Activated CD8-positive, alpha-beta memory T cell treated with anti-CD3 and anti-CD28 coated beads, Interleukin-2, amount 50 U/mL, for 4 hours (primary cell): ENCODE results near the gene KRTAP4-5.
"Not testable (repeated sequence)": the region's sequence is repeated elsewhere in the genome, so short reads cannot be mapped to it uniquely, and the experiment has no call there.

Experiments
- DNase-seq: peaks from one replicate; pipeline ENCODE4 v3.0.0-alpha.2; 2020

KRTAP4-5 gene

GRCh38 chr17:41149652-41149985, at the start of gene KRTAP4-5:
Gene KRTAP4-5 (minus strand): TSS chr17:41149825. CDS start chr17:41149767, 58 bp downstream.
- no peak for DNase-seq

- no peak for DNase-seq
Observed at GRCh38 chr17:41196068-41196467, 46.4 kb upstream of the KRTAP4-5 start.

DNA sequence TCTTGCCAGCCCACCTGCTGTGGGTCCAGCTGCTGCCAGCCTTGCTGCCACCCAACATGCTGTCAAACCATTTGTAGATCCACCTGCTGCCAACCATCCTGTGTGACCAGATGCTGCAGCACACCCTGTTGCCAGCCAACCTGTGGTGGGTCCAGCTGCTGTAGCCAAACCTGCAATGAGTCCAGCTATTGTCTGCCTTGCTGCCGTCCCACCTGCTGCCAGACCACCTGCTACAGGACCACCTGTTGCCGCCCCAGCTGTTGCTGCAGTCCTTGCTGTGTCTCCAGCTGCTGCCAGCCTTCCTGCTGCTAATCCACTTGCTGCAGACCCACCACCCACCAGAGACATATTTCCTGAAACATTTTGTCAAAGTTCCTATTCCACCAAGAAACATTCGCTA, 40.7 kb upstream of the KRTAP4-5 start:
- DNase-seq, result no peak

- not testable (repeated sequence) for DNase-seq
Observed at GRCh38 chr17:41189837-41190318, 40.3 kb upstream of the KRTAP4-5 start, which contains the start of gene KRTAP9-1. Gene KRTAP9-1 (plus strand): TSS chr17:41189887. CDS start chr17:41189887, 0 bp downstream.

DNA sequence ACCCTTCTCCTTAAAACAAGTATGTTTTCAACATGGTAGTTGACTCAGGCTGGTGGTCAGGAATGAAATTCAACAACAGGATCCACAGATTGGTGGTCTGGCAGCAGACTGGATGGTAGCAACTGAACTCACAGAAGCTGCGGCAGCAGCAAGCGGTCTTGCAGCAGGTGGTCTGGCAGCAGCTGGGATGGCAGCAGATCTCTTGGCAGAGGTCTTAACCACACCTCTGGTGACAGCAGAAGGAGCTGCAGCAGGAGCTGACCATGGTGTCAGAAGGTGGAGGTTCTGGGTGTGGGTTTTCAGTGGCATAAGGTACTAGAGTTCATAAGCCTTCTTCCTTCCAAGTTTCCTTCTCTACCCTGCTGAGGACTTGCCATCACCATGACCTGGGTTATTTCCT, 37.2 kb upstream of the KRTAP4-5 start:
- no peak for DNase-seq

DNA sequence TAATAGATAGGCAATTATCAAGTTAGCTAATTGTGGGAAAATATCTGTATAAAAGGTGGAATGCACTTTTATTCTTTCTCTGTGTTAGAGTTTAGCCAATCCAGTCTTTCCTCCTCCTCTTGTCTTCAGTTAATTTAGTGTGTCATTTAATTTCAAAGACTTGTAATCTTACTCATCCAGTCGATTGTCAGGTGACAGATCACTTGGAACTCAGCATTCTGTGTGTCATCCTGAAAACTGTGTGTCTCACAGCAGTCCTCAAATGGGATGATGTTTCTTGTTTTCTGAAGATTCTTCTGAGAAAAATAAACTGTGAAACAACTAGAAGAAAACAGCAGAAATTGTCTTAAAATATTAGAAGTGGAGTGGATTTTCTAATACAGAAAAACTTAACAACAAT, 35.4 kb upstream of the KRTAP4-5 start:
- DNase-seq, result no peak

- DNase-seq, result no peak
Observed at GRCh38 chr17:41184480-41184961, 34.9 kb upstream of the KRTAP4-5 start, which contains the start of gene KRTAP4-1. Gene KRTAP4-1 (minus strand): TSS chr17:41184911. CDS start chr17:41184854, 57 bp downstream.

DNA sequence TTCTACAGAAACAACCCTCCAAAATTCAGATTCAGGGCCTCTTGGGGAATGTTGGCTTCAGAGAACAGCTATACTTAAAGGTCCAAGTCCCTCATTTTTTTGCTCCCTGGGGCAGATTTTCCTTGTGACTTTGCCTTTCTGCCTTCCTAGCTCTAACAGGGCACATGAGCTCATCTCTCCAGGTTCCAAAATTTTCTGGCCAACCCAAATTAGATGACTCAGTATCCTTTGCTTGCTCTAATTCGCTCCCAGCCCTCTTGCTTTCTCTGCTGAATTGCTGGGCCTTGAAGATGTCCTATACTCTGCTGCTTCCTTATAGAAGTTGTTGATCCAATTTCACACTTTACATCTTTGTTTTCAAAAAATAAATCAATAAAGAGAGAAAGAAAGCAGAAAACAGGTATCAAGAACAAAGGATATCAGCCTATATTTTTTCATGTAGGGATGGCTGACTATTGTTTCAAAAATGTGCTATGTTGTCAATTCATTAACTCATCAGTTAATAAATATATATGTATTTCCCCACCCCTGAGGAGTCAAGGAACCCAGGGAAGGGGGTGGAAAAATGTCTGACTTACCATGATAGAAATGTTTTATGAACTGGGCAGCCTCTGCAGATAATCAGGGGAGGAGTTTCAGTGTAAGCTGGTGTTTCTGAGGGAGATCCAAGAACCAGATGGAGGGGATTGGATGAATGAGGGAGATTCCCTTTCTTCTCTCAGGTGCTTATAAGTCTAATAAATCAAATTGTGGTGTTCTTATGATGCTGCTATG, 29.4 kb upstream of the KRTAP4-5 start:
- DNase-seq, result no peak

GRCh38 chr17:41178341-41178740, 28.7 kb upstream of the KRTAP4-5 start:
- DNase-seq, result no peak

- no peak for DNase-seq
Observed at GRCh38 chr17:41177727-41178271, 28.2 kb upstream of the KRTAP4-5 start, which contains the start of gene KRTAP4-2. Gene KRTAP4-2 (minus strand): TSS chr17:41178221. CDS start chr17:41178164, 57 bp downstream.

DNA sequence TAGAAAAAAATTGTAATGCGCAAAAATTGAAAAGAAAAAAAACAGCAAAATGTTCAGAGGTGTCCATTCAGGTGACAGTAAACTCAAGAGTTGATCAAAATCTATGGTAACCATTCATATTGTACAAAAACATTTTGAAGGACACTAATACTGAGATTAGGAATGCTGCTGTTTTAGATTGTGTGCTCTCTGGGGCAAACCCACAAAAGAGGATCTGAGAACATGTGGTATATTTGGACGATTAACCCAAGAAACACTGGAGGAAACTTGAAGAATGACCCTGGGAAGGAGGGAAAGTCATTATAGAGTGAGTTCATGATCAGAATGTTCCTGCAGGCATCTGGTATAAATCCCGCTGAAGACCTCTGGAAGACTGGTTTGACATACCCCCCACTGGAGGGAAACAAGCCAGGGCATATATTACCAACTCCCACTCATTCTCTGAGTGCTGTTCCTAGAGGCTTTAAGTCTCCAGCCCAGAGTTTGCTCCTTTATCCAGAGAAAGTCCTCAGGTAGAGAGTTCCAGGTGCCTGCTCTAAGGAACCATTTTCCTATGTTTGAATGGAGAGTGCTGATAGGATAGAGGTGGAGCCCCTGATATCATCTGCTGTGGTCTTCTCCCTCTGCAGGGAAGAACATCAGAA, 27.2 kb upstream of the KRTAP4-5 start:
- no peak for DNase-seq

DNA sequence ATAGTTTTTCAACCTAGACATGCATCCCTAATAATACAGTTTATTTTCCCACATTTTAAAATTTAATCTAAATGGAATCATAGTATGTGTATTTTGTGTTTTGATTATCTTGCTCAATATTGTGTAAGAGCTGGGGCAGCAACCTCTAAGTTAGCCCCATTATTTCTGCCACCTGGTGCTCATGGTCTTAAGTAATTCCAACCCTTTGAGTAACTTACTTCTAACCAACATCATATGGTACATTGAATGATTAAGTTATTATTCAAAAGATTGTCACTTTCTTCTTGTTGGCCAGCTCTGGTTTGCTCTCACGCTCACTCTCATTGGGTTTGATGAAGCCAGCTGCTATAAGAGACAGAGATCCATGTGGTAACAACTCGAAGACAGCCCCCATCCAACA, 22.3 kb upstream of the KRTAP4-5 start:
- no peak for DNase-seq

GRCh38 chr17:41168121-41168520, 18.5 kb upstream of the KRTAP4-5 start, which contains the start of gene KRTAP4-3:
Gene KRTAP4-3 (minus strand): TSS chr17:41168221. CDS start chr17:41168172, 49 bp downstream.
- DNase-seq, result no peak

DNA sequence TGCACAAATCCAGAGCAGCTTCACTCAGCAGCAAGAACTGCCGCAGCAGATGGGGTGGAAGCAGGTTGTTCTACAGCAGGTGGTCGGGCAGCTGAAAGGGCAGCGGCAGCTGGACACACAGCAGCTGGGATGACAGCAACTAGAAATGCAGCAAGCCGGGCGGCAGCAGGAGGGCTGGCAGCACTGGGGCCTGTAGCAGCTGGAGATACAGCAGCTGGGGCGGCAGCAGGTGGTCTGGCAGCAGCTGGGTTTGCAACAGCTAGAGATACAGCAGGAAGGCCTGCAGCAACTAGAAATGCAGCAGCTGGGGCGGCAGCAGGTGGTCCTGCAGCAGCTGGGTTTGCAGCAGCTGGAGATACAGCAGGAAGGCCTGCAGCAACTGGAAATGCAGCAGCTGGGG, 17.9 kb upstream of the KRTAP4-5 start:
- no peak for DNase-seq

DNA sequence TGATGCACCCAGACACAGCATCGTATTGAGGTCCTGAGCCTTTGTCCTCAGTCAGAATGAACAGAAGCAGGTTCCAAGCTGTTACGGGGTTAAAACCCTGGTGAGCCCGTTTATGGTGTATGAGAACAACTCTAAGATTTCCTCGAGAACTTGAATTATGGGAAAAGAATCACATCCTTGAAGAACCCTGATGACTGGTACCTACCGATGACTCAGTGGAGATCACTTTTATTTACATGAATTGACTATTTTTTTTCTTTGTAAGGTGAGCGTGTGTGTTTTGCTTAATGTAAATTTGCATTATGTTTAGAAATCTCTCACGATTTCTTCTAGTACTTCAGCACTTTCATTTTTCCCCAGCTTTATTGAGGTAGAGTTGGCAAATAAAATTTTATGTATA, 14.2 kb upstream of the KRTAP4-5 start:
- DNase-seq, result no peak

DNA sequence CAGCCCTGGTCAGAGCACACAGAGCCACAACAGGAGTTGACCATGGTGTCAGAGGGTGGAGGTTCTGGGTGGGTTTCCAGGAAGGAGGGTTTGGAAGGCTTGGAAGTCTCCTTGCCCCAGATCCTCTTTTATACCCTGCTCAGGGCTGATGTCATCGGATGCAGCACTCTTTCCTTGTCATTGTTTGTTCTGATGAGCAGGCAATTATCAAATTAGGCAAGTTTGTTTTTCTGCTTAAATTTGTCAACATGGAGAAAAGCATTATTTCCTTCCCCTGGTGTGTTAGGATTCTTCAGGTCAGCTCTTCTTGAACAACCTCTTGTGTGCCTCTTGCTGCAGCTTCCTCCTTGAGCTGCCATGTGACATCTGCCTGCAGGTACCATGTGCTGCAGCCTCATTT, 11.0 kb upstream of the KRTAP4-5 start, which contains the start of gene KRTAP4-4:
Gene KRTAP4-4, minus strand, starts transcription at position 101 of the 400 bp plus-strand sequence. Its CDS starts 57 bp downstream, at position 44.
- no peak for DNase-seq

DNA sequence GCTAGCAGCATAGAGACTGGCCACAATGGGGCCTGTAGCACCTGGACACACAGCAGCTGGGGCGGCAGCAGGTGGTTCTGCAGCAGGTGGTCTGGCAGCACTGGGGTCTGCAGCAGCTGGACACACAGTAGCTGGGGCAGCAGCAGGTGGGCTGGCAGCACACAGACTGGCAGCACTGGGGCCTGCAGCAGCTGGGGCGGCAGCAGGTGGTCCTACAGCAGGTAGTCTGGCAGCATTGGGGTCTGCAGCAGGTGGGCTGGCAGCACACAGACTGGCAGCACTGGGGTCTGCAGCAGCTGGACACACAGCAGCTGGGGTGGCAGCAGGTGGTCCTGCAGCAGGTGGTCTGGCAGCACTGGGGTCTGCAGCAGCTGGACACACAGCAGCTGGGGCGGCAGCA, 10.6 kb upstream of the KRTAP4-5 start:
- not testable (repeated sequence) for DNase-seq

GRCh38 chr17:41153856-41154255, 4.2 kb upstream of the KRTAP4-5 start:
- DNase-seq, result no peak

- no peak for DNase-seq
Observed at GRCh38 chr17:41151525-41151924, 1.9 kb upstream of the KRTAP4-5 start.

DNA sequence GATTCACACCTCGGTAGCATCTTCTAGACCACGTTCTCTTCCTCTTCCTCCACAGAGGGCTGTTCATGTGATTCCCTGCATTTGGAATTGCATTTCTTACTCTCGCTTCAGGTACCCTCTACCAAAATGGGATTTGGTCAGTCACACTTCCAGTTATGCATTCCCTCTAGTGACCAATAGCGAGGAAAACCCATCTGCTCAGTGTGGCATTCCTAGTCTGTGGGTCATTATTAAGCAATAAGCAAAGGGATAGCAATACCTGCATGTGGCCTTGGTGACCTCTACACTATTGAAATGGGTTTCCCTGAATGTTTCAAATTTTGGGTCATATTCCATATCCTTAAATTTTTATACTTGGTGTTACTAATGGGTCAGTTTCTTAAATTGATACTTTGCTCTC, 401 bp upstream of the KRTAP4-5 start:
- no peak for DNase-seq

- DNase-seq, result not testable (repeated sequence)
Observed at GRCh38 chr17:41148971-41149651, 514 bp downstream of the KRTAP4-5 start.

GRCh38 chr17:41147531-41148204, 2.0 kb downstream of the KRTAP4-5 start:
- DNase-seq, result no peak
